Brain microvascular endothelial cell (primary cell): ENCODE data around the gene TP53INP2.

Experiments used
- DNase-seq: peaks from one replicate; pipeline ENCODE4 v3.0.0-alpha.2; 2020
- H3K27ac ChIP-seq: fragments of 250-450 bp; sonication (Bioruptor Pico); 2 replicates; pipeline ENCODE4 v1.5.1; 2020; ENCODE audit warnings: mild to moderate bottlenecking, moderate library complexity
- H3K27me3 ChIP-seq: fragments of 250-450 bp; sonication (Bioruptor Pico); replicated peaks from 2 replicates; pipeline ENCODE4 v1.5.1; 2020; ENCODE audit warnings: mild to moderate bottlenecking
- H3K36me3 ChIP-seq: fragments of 250-450 bp; sonication (Bioruptor Pico); replicated peaks from 2 replicates; pipeline ENCODE4 v1.5.1; 2020; ENCODE audit warnings: mild to moderate bottlenecking
- H3K4me3 ChIP-seq: 2 replicates; pipeline ENCODE4 v1.5.1; 2011; ENCODE audit warnings: low read depth, mild to moderate bottlenecking, control low read depth, low read length, moderate library complexity
- in situ Hi-C: cut with HindIII; loops from 2 replicates; pipeline ENCODE4 v1.10.0; 2017; ENCODE audit warnings: low sequenced_read_pairs, low pct_ligation_motif_present
- TF ChIP-seq, protein P1 (sequence below): IDR thresholded peaks from 2 replicates; pipeline ENCODE4 v1.5.1; 2011; ENCODE audit warnings: low read depth, mild to moderate bottlenecking, moderate library complexity, low read length, control low read depth, inconsistent platforms; ENCODE audit errors: missing control alignments

TP53INP2 gene

DNA sequence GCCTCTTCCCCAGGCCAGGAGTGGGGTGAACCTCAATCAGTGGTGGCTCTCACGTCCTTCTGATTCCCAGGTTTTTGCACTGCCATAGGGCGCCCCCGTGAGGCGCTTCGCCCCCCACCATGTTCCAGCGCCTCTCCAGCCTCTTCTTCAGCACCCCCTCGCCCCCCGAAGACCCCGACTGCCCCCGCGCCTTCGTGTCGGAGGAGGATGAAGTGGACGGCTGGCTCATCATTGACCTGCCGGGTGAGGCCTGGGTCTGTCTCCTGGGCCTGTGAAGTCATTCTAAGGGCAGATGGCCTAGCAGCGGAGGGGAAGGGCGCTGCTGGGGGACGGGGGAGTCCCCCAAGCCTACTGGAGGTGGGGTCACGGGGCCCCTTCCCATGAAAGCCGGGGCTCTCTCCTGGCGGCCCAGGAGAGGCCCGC is 4.5 kb downstream of the TP53INP2 start:
- TF ChIP-seq, protein P1, sequence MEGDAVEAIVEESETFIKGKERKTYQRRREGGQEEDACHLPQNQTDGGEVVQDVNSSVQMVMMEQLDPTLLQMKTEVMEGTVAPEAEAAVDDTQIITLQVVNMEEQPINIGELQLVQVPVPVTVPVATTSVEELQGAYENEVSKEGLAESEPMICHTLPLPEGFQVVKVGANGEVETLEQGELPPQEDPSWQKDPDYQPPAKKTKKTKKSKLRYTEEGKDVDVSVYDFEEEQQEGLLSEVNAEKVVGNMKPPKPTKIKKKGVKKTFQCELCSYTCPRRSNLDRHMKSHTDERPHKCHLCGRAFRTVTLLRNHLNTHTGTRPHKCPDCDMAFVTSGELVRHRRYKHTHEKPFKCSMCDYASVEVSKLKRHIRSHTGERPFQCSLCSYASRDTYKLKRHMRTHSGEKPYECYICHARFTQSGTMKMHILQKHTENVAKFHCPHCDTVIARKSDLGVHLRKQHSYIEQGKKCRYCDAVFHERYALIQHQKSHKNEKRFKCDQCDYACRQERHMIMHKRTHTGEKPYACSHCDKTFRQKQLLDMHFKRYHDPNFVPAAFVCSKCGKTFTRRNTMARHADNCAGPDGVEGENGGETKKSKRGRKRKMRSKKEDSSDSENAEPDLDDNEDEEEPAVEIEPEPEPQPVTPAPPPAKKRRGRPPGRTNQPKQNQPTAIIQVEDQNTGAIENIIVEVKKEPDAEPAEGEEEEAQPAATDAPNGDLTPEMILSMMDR = peak; percentile 74
- no peak overlapping the region for H3K27ac ChIP-seq
- no peaks in the 10 kb centered on the region for H3K27me3 ChIP-seq
- in situ Hi-C loops = no loop called here
- peak overlapping the region; percentile 67 for H3K4me3 ChIP-seq
- H3K36me3 ChIP-seq = no peaks in the 10 kb centered on the region
- DNase-seq = no peak

DNA sequence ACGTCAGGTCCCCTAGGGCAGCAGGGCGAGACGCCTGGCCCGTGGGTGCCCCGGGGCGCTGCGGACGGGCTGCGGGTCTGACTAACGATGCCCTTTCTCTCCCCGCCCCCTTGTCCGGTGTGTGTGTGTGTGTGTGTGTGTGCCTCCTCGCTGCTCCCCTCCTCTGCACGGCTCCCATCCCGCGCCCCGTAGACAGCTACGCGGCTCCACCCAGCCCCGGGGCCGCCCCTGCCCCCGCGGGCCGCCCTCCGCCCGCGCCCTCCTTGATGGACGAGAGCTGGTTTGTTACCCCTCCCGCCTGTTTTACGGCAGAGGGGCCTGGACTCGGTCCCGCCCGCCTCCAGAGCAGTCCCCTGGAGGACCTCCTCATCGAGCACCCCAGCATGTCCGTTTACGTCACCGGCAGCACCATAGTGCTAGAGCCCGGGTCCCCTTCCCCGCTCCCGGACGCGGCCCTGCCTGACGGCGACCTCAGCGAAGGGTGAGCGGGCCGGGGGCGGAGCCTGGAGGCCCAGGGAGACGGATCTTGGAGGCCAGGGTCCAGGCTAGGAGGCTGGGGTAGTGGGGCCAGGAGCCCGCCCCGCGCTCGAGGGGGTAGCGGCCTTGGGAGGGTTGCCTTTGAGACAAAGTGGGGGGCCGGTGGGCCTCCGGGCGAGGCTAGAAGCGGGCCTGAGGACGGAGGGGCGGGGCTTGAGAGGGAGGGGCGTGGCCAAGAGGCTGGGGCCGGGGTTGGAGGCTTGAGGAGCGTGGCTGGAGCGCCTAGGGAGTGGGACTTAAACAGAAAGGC is 5.1 kb downstream of the TP53INP2 start:
- peak overlapping the region; percentile 67 for H3K4me3 ChIP-seq
- H3K36me3 ChIP-seq = peaks cover 3% of the 10 kb centered on the region
- TF ChIP-seq, protein P1 = no peak
- DNase-seq = peak; percentile 49
- no peaks in the 10 kb centered on the region for H3K27me3 ChIP-seq
- H3K27ac ChIP-seq = peak overlapping the region; percentile 66
- in situ Hi-C loops = no loop called here

DNA sequence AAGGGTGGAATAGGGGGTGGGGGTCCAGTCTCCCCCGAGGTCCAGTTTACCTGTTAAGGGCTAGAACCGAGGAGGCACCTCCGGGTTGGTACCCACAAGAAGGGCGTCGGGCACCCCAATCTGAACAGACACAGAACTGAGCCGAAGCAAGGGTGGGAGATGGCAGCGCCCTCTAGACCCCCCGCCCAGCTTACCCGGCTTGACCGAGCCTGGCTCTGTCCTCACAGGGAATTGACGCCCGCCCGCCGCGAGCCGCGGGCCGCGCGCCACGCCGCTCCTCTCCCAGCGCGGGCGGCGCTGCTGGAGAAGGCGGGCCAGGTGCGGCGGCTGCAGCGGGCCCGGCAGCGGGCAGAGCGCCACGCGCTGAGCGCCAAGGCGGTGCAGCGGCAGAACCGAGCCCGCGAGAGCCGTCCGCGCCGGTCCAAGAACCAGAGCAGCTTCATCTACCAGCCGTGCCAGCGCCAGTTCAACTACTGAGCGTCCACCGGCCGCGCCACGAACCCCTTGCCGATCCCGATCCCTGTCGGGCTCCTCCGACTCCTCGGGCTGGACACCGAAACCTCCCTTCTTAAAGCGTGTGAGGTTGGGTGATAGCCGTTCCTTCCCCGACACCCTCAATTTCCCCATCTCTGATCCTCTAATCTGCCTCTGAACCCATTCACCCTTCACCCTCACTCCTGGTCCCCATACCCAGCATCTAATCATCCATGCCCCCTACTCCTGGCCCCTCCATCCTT is 5.9 kb downstream of the TP53INP2 start:
- in situ Hi-C loops = no loop called here
- TF ChIP-seq, protein P1 = peak; percentile 40
- Histone ChIP-seq H3K36me3 (peaks cover 6% of the 10 kb centered on the region), H3K27me3 (no peaks in the 10 kb centered on the region), H3K27ac (peak overlapping the region; percentile 66), H3K4me3 (peak overlapping the region; percentile 67)
- DNase-seq = peak; percentile 45

DNA sequence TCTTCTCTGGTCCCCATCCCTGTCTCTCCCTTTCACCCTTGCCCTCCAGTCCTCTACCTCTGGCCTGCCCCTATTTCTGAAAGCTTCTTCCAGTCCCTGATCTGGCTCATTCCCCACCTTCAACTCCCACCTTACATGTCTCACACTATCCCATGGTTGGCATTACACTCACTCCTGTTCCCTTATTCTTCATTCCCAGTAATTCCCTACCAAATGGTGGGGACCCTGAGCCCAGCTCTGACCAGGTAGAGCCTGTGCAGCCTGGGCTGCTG is 6.4 kb downstream of the TP53INP2 start:
- no peaks in the 10 kb centered on the region for H3K27me3 ChIP-seq
- H3K27ac ChIP-seq = no peak overlapping the region
- TF ChIP-seq, protein P1 = no peak
- in situ Hi-C loops = no loop called here
- H3K4me3 ChIP-seq = peak overlapping the region; percentile 51
- DNase-seq = no peak
- H3K36me3 ChIP-seq = peaks cover 8% of the 10 kb centered on the region

DNA sequence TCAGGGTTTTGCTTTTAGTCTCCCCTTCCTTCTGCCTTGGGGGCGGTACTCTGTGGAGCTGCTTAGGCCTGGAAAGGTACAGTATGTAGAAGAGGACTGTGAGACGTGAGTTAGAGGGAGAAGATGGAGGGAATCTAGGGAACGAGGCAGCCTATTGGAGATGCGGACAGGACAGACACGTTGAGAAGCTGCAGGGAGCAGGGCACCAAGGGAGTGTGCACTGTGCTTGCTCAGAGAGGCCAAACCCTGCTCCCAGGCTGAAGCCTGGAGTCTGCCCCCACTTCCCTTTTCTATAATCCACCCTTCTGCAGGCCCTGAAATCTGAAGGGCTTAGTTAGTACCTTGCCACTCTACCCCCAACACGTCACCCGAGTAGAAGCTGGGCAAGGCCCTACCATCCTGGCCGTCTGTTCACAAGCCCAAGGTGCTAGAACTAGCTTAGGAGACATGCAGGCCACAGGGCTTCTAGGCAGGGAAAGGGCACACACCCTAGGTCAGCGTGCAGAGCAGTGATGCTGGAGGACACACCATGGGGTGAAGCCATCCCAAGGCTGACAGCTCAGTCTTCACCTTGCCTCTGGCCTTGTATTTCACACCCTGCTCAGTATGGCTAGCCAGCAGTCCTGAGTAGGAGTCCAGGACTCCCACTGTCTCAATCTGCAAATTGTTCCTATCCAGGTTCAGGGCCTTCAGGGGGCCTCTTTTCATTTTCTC is 6.9 kb downstream of the TP53INP2 start:
- DNase-seq = no peak
- Histone ChIP-seq H3K27ac (no peak overlapping the region), H3K27me3 (no peaks in the 10 kb centered on the region), H3K4me3 (no peak overlapping the region), H3K36me3 (peaks cover 8% of the 10 kb centered on the region)
- in situ Hi-C loops = no loop called here
- TF ChIP-seq, protein P1 = no peak
